Measurements from ENCODE around the gene CHST11.

DNA sequence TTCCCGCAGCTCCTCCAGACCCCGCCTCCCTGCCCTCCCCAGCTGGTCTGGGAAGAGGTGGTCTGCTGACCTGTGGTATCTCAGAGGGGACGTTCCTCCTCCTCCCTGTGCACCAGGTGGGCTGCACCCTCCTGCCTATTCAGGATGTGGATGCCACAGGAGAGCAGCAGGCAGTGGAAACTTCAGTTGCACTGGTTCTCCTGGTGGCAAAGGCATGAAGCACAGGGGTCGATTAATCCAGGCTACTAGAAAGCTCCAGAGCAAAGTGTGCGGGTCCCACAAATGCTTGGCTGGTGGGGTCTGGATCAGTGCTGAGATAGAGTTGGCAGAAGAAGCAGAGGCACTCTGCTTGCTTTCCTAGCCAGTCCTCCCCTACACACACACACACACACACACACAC is 304.3 kb downstream of the CHST11 start:
- no peak for TF ChIP-seq POLR2A (IDR thresholded peaks at IDR 0.05)
- TF ChIP-seq, protein P1, sequence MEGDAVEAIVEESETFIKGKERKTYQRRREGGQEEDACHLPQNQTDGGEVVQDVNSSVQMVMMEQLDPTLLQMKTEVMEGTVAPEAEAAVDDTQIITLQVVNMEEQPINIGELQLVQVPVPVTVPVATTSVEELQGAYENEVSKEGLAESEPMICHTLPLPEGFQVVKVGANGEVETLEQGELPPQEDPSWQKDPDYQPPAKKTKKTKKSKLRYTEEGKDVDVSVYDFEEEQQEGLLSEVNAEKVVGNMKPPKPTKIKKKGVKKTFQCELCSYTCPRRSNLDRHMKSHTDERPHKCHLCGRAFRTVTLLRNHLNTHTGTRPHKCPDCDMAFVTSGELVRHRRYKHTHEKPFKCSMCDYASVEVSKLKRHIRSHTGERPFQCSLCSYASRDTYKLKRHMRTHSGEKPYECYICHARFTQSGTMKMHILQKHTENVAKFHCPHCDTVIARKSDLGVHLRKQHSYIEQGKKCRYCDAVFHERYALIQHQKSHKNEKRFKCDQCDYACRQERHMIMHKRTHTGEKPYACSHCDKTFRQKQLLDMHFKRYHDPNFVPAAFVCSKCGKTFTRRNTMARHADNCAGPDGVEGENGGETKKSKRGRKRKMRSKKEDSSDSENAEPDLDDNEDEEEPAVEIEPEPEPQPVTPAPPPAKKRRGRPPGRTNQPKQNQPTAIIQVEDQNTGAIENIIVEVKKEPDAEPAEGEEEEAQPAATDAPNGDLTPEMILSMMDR (IDR thresholded peaks at IDR 0.05): no peak
